CD4-positive, alpha-beta memory T cell (primary cell): ENCODE results near the gene SPON1. TPM values are rescaled to one million over a fixed set of nuclear protein-coding genes. Genes with fewer than 3 reads are reported as not detected.
A peak's percentile ranks its signal among the peaks of the same experiment; 100 is the strongest.
"Not testable (repeated sequence)": the region's sequence is repeated elsewhere in the genome, so short reads cannot be mapped to it uniquely, and the experiment has no call there.

Source experiments
- CTCF ChIA-PET: fragments of 350-600 bp; sonication (Branson Sonifier 250); formaldehyde crosslinking; loops from one replicate; lab custom pipeline; 2021; ENCODE audit warnings: inconsistent platforms; ENCODE audit not compliant: partially characterized antibody; lab: Charles Lee
- POLR2A ChIA-PET: fragments of 350-600 bp; sonication (Branson Sonifier 250); formaldehyde crosslinking; loops from one replicate; lab custom pipeline; 2021; ENCODE audit not compliant: partially characterized antibody; lab: Charles Lee
- DNase-seq, 5 donors: peaks; one replicate each; pipeline versions ENCODE4 v3.0.0 to v3.0.0-alpha.2; 2020 to 2022; ENCODE audit warnings: mixed read lengths in 1 of 5
- H3K27ac ChIP-seq: one replicate; pipeline ENCODE4 v1.7.0; 2013; ENCODE audit warnings: low read depth, low read length
- H3K27me3 ChIP-seq: 2 replicates; pipeline ENCODE4 v1.7.0; 2013; ENCODE audit warnings: mild to moderate bottlenecking, low read length, moderate library complexity; ENCODE audit not compliant: insufficient read depth
- H3K36me3 ChIP-seq: 2 replicates; pipeline ENCODE4 v1.7.0; 2013; ENCODE audit warnings: mild to moderate bottlenecking, low read length, moderate library complexity; ENCODE audit not compliant: insufficient read depth
- H3K4me1 ChIP-seq: 2 replicates; pipeline ENCODE4 v1.7.0; 2013; ENCODE audit warnings: mild to moderate bottlenecking, low read length, moderate library complexity; ENCODE audit not compliant: insufficient read depth
- H3K4me3 ChIP-seq, 2 donors: one replicate each; pipeline ENCODE4 v1.7.0; 2013; ENCODE audit warnings: low read length in 2 of 2, mild to moderate bottlenecking in 1 of 2
- H3K9me3 ChIP-seq, 2 donors: one replicate each; pipeline ENCODE4 v1.7.0; 2013; ENCODE audit warnings: low read length in 2 of 2, control low read depth in 1 of 2; ENCODE audit not compliant: control insufficient read depth in 1 of 2
- H3K27ac Mint-ChIP-seq, 7 donors: one replicate each; pipeline ENCODE4 v1.8.0; 2020 to 2021; ENCODE audit warnings: mixed read lengths in 7 of 7, mild to moderate bottlenecking in 6 of 7, inconsistent platforms in 3 of 7, moderate library complexity in 3 of 7
- H3K27me3 Mint-ChIP-seq, 2 donors: one replicate each; pipeline ENCODE4 v1.8.0; 2020 to 2021; ENCODE audit warnings: mixed read lengths in 2 of 2
- H3K36me3 Mint-ChIP-seq, 2 donors: one replicate each; pipeline ENCODE4 v1.8.0; 2020 to 2021; ENCODE audit warnings: mixed read lengths in 2 of 2, inconsistent platforms in 1 of 2, mild to moderate bottlenecking in 1 of 2
- H3K4me1 Mint-ChIP-seq, 4 donors: one replicate each; pipeline ENCODE4 v1.8.0; 2020 to 2021; ENCODE audit warnings: mixed read lengths in 4 of 4, mild to moderate bottlenecking in 1 of 4
- H3K4me3 Mint-ChIP-seq, 8 donors: one replicate each; pipeline ENCODE4 v1.8.0; 2020 to 2021; ENCODE audit warnings: mixed read lengths in 8 of 8, mild to moderate bottlenecking in 7 of 8, moderate library complexity in 6 of 8, inconsistent platforms in 3 of 8
- H3K9me3 Mint-ChIP-seq, 8 donors: one replicate each; pipeline ENCODE4 v1.8.0; 2020 to 2021; ENCODE audit warnings: mixed read lengths in 8 of 8, mild to moderate bottlenecking in 5 of 8, inconsistent platforms in 3 of 8, moderate library complexity in 1 of 8
- intact Hi-C: fragments of 100-400 bp; cut with micrococcal nuclease; formaldehyde crosslinking; loops from one replicate; pipeline ENCODE4 v1.15.1; 2023
- polyA plus RNA-seq, 2 donors: library from polyadenylated mRNA; unstranded; fragments of 300-500 nt; fragmentation: Illumina TruSeq; gene quantifications; one replicate each; pipeline ENCODE4 v1.2.3, GENCODE V29; 2021
- total RNA-seq, 2 experiments: library from RNA; stranded (reverse); gene quantifications; one replicate each; pipeline ENCODE4 v1.2.3, GENCODE V29; 2021

SPON1 gene
- total and polyA plus RNA-seq, 4 experiments from 2014 or later: 2.0 to 60.4 (median 30.6) TPM

DNA sequence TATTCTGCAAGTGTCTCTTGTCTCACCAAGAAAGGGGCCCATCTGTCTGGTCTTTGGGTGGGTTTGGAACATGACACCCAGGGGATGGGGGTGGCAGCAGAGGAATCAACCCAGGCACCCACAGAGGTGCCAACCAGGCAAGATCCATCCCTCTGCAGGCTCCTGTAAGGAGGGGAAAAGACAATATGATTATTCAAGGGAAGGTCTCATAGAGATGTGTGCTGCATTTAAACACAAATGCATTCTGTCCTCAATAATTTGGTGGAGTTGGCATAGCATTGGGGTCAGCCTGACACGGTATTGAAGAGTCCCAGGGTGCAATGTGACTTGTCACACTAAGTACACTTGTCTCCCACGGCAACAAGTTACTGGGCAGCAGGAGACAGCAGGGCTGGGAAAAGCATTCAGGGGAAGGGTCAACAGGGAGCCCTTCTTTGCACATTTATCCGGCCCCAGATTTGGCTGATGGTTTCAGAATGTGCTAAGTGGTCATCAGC, 33.1 kb upstream of the SPON1 start:
- H3K9me3 Mint-ChIP-seq: peaks cover 0 to 11% (median 3%) of the 10 kb centered on the region in 8 donors
- peaks cover 26 to 45% (median 32%) of the 10 kb centered on the region in 4 donors for H3K4me1 Mint-ChIP-seq
- no peaks in the 10 kb centered on the region for H3K36me3 ChIP-seq
- no peak for DNase-seq
- peak overlapping the region in 1 of 8 donors; percentile 6 for H3K4me3 Mint-ChIP-seq
- H3K27me3 ChIP-seq: no peaks in the 10 kb centered on the region
- ChIA-PET POLR2A (no interaction called here), CTCF (no interaction called here)
- peaks cover 2 to 4% of the 10 kb centered on the region in 2 donors for H3K36me3 Mint-ChIP-seq
- H3K4me1 ChIP-seq: peaks cover 32% of the 10 kb centered on the region
- no peak overlapping the region for H3K27ac ChIP-seq
- H3K27ac Mint-ChIP-seq: peak overlapping the region in 5 of 7 donors; percentile 8 to 55 (median 34)
- no peaks in the 10 kb centered on the region for H3K27me3 Mint-ChIP-seq
- no peak overlapping the region for H3K4me3 ChIP-seq
- intact Hi-C loops: no loop called here
- no peaks in the 10 kb centered on the region for H3K9me3 ChIP-seq

DNA sequence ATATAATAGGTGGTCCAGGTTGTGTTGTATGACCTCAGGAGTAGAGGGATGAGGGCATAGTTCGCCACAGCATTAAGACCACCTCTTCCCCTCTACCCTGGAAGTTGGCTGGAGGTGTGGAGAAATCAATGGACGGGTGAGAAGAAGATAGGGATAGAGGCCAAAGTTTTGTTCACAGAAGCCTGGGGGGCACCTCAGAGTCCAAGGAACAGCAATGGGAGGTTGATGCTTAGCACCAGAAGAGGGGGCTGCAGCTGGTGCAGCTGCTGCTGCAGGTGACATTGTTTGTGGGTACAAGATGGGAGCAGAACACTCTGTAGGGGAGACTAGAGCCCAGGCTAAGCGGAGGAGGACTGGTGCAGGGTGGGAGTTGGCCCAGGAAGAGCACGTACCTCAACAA, 31.2 kb upstream of the SPON1 start:
- Mint-ChIP-seq H3K27me3 (no peaks in the 10 kb centered on the region), H3K4me3 (no peak overlapping the region), H3K36me3 (peaks cover 2 to 4% of the 10 kb centered on the region in 2 donors), H3K27ac (peak overlapping the region in 2 of 7 donors; percentile 3 to 17), H3K9me3 (peaks cover 0 to 13% (median 5%) of the 10 kb centered on the region in 8 donors), H3K4me1 (peaks cover 13 to 35% (median 17%) of the 10 kb centered on the region in 4 donors)
- Histone ChIP-seq H3K4me1 (peaks cover 13% of the 10 kb centered on the region), H3K36me3 (no peaks in the 10 kb centered on the region), H3K27ac (no peak overlapping the region), H3K9me3 (no peaks in the 10 kb centered on the region), H3K27me3 (no peaks in the 10 kb centered on the region), H3K4me3 (no peak overlapping the region)
- POLR2A ChIA-PET: interaction anchor here (0.9 to 1.1 kb wide), 2 partner anchors 9 to 32 kb away, joined by 3 to 4 read pairs; no protein-coding TSS in a partner anchor
- CTCF ChIA-PET: interaction anchor here (1.5 to 1.6 kb wide), 3 partner anchors 9 to 23 kb away, joined by 4 read pairs; no protein-coding TSS in a partner anchor
- intact Hi-C loops: no loop called here
- no peak for DNase-seq

DNA sequence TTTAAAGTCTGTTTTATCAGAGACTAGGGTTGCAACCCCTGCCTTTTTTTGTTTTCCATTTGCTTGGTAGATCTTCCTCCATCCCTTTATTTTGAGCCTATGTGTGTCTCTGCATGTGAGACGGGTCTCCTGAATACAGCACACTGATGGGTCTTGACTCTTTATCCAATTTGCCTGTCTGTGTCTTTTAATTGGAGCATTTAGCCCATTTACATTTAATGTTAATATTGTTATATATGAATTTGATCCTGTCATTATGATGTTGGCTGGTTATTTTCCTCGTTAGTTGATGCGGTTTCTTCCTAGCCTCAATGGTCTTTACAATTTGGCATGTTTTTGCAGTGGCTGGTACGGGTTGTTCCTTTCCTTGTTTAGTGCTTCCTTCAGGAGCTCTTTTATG, 25.4 kb upstream of the SPON1 start:
- H3K27me3 ChIP-seq, H3K36me3 Mint-ChIP-seq, DNase-seq, H3K27ac ChIP-seq, H3K27me3 Mint-ChIP-seq, intact Hi-C loops, H3K36me3 ChIP-seq, H3K9me3 ChIP-seq, H3K4me3 ChIP-seq: not testable (repeated sequence)
- H3K4me3 Mint-ChIP-seq: peak overlapping the region in 2 of 8 donors; percentile 38 to 70
- H3K4me1 ChIP-seq: peaks cover 42% of the 10 kb centered on the region
- POLR2A ChIA-PET: interaction anchor here (6.3 kb wide), 1 partner anchor 12 kb away, joined by 76 read pairs; no protein-coding TSS in a partner anchor
- peaks cover 28 to 63% (median 41%) of the 10 kb centered on the region in 4 donors for H3K4me1 Mint-ChIP-seq
- peak overlapping the region in 1 of 7 donors; percentile 52 for H3K27ac Mint-ChIP-seq
- CTCF ChIA-PET: interaction anchor here (2.6 to 4.6 kb wide), 2 partner anchors 12 to 164 kb away, joined by 10 to 35 read pairs; no protein-coding TSS in a partner anchor
- H3K9me3 Mint-ChIP-seq: peaks cover 0 to 26% (median 18%) of the 10 kb centered on the region in 8 donors

DNA sequence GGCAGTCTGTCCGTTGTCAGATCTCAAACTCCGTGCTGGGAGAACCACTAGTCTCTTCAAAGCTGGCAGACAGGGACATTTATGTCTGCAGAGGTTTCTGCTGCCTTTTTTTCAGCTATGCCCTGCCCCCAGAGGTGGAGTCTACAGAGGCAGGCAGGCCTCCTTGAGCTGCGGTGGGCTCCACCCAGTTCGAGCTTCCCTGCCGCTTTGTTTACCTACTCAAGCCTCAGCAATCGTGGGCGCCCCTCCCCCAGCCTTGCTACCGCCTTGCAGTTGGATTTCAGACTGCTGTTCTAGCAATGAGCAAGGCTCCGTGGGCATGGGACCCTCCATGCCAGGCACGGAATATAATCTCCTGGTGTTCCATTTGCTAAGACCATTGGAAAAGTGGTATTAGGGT, 23.7 kb upstream of the SPON1 start:
- peak overlapping the region in 1 of 2 donors; percentile 13 for H3K4me3 ChIP-seq

DNA sequence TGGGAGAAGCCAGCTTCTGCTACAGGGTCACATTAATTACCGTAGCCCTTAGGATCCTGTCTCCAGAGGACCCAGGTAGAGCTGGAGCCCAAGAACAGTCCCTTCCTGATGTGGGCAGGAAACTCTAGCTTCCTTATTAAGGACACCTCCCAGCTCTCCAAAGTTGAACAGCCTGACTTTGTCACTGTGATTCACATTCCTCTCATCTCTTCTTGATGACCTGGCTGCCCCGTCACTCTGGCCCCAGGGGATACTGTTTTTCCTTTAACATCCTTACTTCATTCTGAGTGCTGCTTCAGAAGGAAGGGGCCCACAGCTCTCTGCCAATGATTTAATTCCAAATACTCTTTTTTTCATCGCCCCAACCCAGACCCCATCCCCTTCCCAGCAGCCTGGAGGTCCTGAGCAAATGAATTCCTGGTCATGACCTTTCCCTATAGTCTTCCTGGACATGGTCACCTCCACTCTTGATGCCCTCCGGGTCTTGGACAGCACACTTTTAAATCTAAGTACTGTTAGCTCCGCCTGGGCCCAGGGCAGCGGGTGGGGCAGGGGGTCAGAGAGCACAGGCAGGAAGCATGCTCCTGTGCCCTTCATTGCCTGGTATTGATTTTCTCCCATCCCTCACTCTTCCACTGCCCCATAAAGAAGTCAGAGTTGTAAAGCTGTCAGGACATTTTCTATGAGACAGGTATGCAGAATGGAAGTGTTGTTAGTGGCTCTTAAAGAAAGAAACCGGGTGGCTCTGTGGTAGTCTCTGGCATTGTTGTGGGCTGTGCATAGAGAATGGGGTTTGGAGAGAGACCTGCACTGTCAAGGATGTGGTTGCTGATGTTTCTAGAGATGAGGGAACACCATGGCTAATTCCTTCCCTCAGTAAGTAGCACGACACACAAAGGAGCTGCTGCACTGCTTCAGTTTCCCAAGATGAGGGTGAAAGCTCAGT, 22.3 kb upstream of the SPON1 start:
- intact Hi-C loops: loop anchor here (1.0 to 2.0 kb wide), 3 partner anchors 15 to 79 kb away; no protein-coding TSS in a partner anchor
- H3K4me1 Mint-ChIP-seq: peaks cover 37 to 72% (median 53%) of the 10 kb centered on the region in 4 donors
- Histone ChIP-seq H3K27me3 (no peaks in the 10 kb centered on the region), H3K27ac (no peak overlapping the region), H3K9me3 (no peaks in the 10 kb centered on the region), H3K36me3 (no peaks in the 10 kb centered on the region), H3K4me1 (peaks cover 56% of the 10 kb centered on the region), H3K4me3 (peak overlapping the region in 1 of 2 donors; percentile 38)
- peak; percentile 58 to 80 (median 78) for DNase-seq
- POLR2A ChIA-PET: interaction anchor here (0.7 to 6.3 kb wide), 22 partner anchors 7 to 135 kb away, joined by 3 to 76 read pairs (median 4); partner anchors contain the start of gene SPON1
- peaks cover 3 to 5% of the 10 kb centered on the region in 2 donors for H3K36me3 Mint-ChIP-seq
- H3K4me3 Mint-ChIP-seq: peak overlapping the region in 7 of 8 donors; percentile 62 to 86 (median 81)
- peak overlapping the region; percentile 48 to 94 (median 84) for H3K27ac Mint-ChIP-seq
- no peaks in the 10 kb centered on the region for H3K27me3 Mint-ChIP-seq
- CTCF ChIA-PET: interaction anchor here (0.7 to 12.5 kb wide), 7 partner anchors 9 to 208 kb away, joined by 4 to 147 read pairs (median 13); partner anchors contain the start of gene SPON1
- peaks cover 0 to 22% (median 14%) of the 10 kb centered on the region in 8 donors for H3K9me3 Mint-ChIP-seq

More for the DNA sequence above, 23.7 kb upstream of the SPON1 start:
- ChIA-PET CTCF (interaction anchor here (1.6 to 12.5 kb wide), 5 partner anchors 14 to 166 kb away, joined by 3 to 147 read pairs (median 13); no protein-coding TSS in a partner anchor), POLR2A (interaction anchor here (1.0 to 6.3 kb wide), 8 partner anchors 9 to 77 kb away, joined by 3 to 76 read pairs (median 6); partner anchors contain the start of gene SPON1)
- H3K27me3 Mint-ChIP-seq, H3K36me3 ChIP-seq, intact Hi-C loops, H3K9me3 ChIP-seq, H3K27ac ChIP-seq, H3K36me3 Mint-ChIP-seq, H3K27me3 ChIP-seq: not testable (repeated sequence)
- peaks cover 56% of the 10 kb centered on the region for H3K4me1 ChIP-seq
- peak; percentile 48 to 60 (median 56) for DNase-seq
- Mint-ChIP-seq H3K4me3 (peak overlapping the region; percentile 15 to 81 (median 68)), H3K4me1 (peaks cover 36 to 78% (median 52%) of the 10 kb centered on the region in 4 donors), H3K27ac (peak overlapping the region in 5 of 7 donors; percentile 70 to 88 (median 81)), H3K9me3 (peaks cover 0 to 26% (median 18%) of the 10 kb centered on the region in 8 donors)

DNA sequence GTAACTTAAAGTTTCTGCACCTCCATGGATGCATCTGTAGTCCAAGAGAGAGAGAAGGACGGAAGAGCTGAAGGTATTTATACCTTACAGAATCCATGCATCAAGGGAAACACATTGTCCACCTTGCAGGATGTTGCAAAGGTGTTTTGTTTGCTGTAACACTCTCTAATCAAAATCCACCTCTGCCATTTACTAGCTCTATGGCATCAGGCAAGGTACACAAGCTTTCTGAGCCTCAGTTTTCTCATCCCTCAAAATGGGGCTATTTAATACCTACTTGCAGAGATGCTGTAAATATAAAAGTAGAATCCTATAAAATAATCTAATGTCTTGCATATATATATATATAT, 21.6 kb upstream of the SPON1 start:
- Mint-ChIP-seq H3K4me1 (peaks cover 38 to 72% (median 53%) of the 10 kb centered on the region in 4 donors), H3K27ac (peak overlapping the region; percentile 48 to 94 (median 84)), H3K36me3 (peaks cover 3 to 5% of the 10 kb centered on the region in 2 donors), H3K4me3 (peak overlapping the region in 7 of 8 donors; percentile 62 to 86 (median 81)), H3K27me3 (no peaks in the 10 kb centered on the region), H3K9me3 (peaks cover 0 to 20% (median 14%) of the 10 kb centered on the region in 8 donors)
- peak overlapping the region in 1 of 2 donors; percentile 38 for H3K4me3 ChIP-seq
- DNase-seq: no peak
- intact Hi-C loops: loop anchor here (1.0 to 2.0 kb wide), 3 partner anchors 16 to 80 kb away; no protein-coding TSS in a partner anchor
- peaks cover 56% of the 10 kb centered on the region for H3K4me1 ChIP-seq
- CTCF ChIA-PET: interaction anchor here (0.7 to 12.5 kb wide), 6 partner anchors 9 to 207 kb away, joined by 4 to 147 read pairs (median 14); partner anchors contain the start of gene SPON1
- no peaks in the 10 kb centered on the region for H3K9me3 ChIP-seq
- no peaks in the 10 kb centered on the region for H3K36me3 ChIP-seq
- no peaks in the 10 kb centered on the region for H3K27me3 ChIP-seq
- H3K27ac ChIP-seq: no peak overlapping the region
- POLR2A ChIA-PET: interaction anchor here (0.7 to 6.3 kb wide), 18 partner anchors 8 to 134 kb away, joined by 3 to 76 read pairs (median 4); partner anchors contain the start of gene SPON1
